NCI-H526 treated with DMSO at 0.1 percent for 48 hours (cell line): ENCODE measurements around the gene LCORL.
A peak's percentile ranks its signal among the peaks of the same experiment; 100 is the strongest.
"Not testable (repeated sequence)": the region's sequence is repeated elsewhere in the genome, so short reads cannot be mapped to it uniquely, and the experiment has no call there.

Experiments
- DNase-seq: peaks from one replicate; lab custom pipeline; 2025; lab: John Stamatoyannopoulos, UW

The LCORL gene

GRCh38 chr4:18021720-18022571, at the start of gene LCORL:
Gene LCORL, minus strand, starts transcription at chr4:18021755. Its CDS starts 4 bp downstream, at chr4:18021751.
- DNase-seq, result peak; percentile 96

- DNase-seq, result no peak
Measured at GRCh38 chr4:18069810-18070209, 48.3 kb upstream of the LCORL start.

- no peak for DNase-seq
Measured at GRCh38 chr4:18067031-18067430, 45.5 kb upstream of the LCORL start.

- no peak for DNase-seq
Measured at GRCh38 chr4:18063079-18063478, 41.5 kb upstream of the LCORL start.

- DNase-seq, result no peak
Measured at GRCh38 chr4:18057821-18058533, 36.4 kb upstream of the LCORL start.

GRCh38 chr4:18056030-18056429, 34.5 kb upstream of the LCORL start:
- no peak for DNase-seq

GRCh38 chr4:18052158-18052557, 30.6 kb upstream of the LCORL start:
- DNase-seq, result no peak

GRCh38 chr4:18051281-18051680, 29.7 kb upstream of the LCORL start:
- no peak for DNase-seq

GRCh38 chr4:18050448-18050847, 28.9 kb upstream of the LCORL start:
- DNase-seq, result no peak

GRCh38 chr4:18049446-18049845, 27.9 kb upstream of the LCORL start:
- no peak for DNase-seq

GRCh38 chr4:18042754-18043153, 21.2 kb upstream of the LCORL start:
- DNase-seq, result no peak

- no peak for DNase-seq
Measured at GRCh38 chr4:18042012-18042411, 20.5 kb upstream of the LCORL start.

- no peak for DNase-seq
Measured at GRCh38 chr4:18041114-18041513, 19.6 kb upstream of the LCORL start.

GRCh38 chr4:18039113-18039512, 17.6 kb upstream of the LCORL start:
- no peak for DNase-seq

- not testable (repeated sequence) for DNase-seq
Measured at GRCh38 chr4:18036369-18036768, 14.8 kb upstream of the LCORL start.

- no peak for DNase-seq
Measured at GRCh38 chr4:18034099-18034498, 12.5 kb upstream of the LCORL start.

- DNase-seq, result no peak
Measured at GRCh38 chr4:18033111-18034085, 11.8 kb upstream of the LCORL start.

GRCh38 chr4:18025288-18025687, 3.7 kb upstream of the LCORL start:
- DNase-seq, result no peak

GRCh38 chr4:18022572-18023050, 1.1 kb upstream of the LCORL start:
- no peak for DNase-seq

- DNase-seq, result no peak
Measured at GRCh38 chr4:18021470-18021719, 160 bp downstream of the LCORL start.

GRCh38 chr4:18020671-18021469, 685 bp downstream of the LCORL start:
- DNase-seq, result peak; percentile 39
